Upper lobe of left lung (tissue), 4 donors: Measurements from ENCODE around the gene RFX2.

Source experiments
- CTCF ChIP-seq, 6 experiments: fragments of 450-650 bp in 4 of 6; fragments of 200-600 bp in 2 of 6; sonication (generic) in 2 of 6; IDR thresholded peaks; one replicate each; pipeline ENCODE4 v1.5.1; 2016 to 2019; ENCODE audit warnings: antibody characterized with exemption in 6 of 6
- EP300 ChIP-seq, 4 donors: sonication (generic); formaldehyde crosslinking; IDR thresholded peaks; one replicate each; pipeline ENCODE4 v1.5.1; 2017; ENCODE audit warnings: antibody characterized with exemption in 4 of 4, control low read depth in 2 of 4
- POLR2A ChIP-seq, 4 donors: fragments of 450-650 bp; IDR thresholded peaks; one replicate each; pipeline ENCODE4 v1.5.1; 2016 to 2017; ENCODE audit warnings: antibody characterized with exemption in 4 of 4, mild to moderate bottlenecking in 2 of 4
- POLR2AphosphoS5 ChIP-seq, 2 donors: sonication (generic); formaldehyde crosslinking; IDR thresholded peaks; one replicate each; pipeline ENCODE4 v1.5.1; 2017; ENCODE audit warnings: antibody characterized with exemption in 2 of 2

GRCh38 chr19:5948752-5949564 lies 161.3 kb downstream of the RFX2 start:
- TF ChIP-seq CTCF (IDR thresholded peaks at IDR 0.05) (no peak), EP300 (IDR thresholded peaks at IDR 0.05) (no peak), POLR2A (IDR thresholded peaks at IDR 0.05) (no peak), POLR2AphosphoS5 (IDR thresholded peaks at IDR 0.05) (no peak)
